Testis (tissue), 3 donors: Measurements from ENCODE around the gene REV1. TPM values are rescaled to one million over a fixed set of nuclear protein-coding genes. Genes with fewer than 3 reads are reported as not detected.

Experiments
- DNase-seq: peaks from one replicate; pipeline ENCODE4 v3.0.0-alpha.2; 2019
- H3K27ac ChIP-seq, 2 donors: fragments of 200-600 bp; sonication (generic); one replicate each; pipeline ENCODE4 v1.5.1; 2019
- H3K27me3 ChIP-seq: fragments of 200-600 bp; sonication (generic); one replicate; pipeline ENCODE4 v1.5.1; 2019
- H3K36me3 ChIP-seq: fragments of 200-600 bp; sonication (generic); one replicate; pipeline ENCODE4 v1.5.1; 2017; ENCODE audit warnings: low read depth; ENCODE audit errors: missing control alignments
- H3K4me1 ChIP-seq: fragments of 200-600 bp; sonication (generic); one replicate; pipeline ENCODE4 v1.5.1; 2019
- H3K4me3 ChIP-seq, 2 donors: fragments of 200-600 bp; sonication (generic); one replicate each; pipeline ENCODE4 v1.5.1; 2017 to 2019
- H3K9me3 ChIP-seq: fragments of 200-600 bp; sonication (generic); one replicate; pipeline ENCODE4 v1.5.1; 2017
- POLR2A ChIP-seq: fragments of 450-650 bp; IDR thresholded peaks from one replicate; pipeline ENCODE4 v1.6.1; 2017; ENCODE audit warnings: antibody characterized with exemption, mild to moderate bottlenecking, moderate library complexity
- WGBS, 2 donors: methylation state at CpG; one replicate each; pipeline ENCODE4 v1.1.5; 2018; 5-methylcytosine and 5-hydroxymethylcytosine counted together
- intact Hi-C: fragments of 100-400 bp; cut with DNase I; formaldehyde crosslinking; loops from one replicate; pipeline ENCODE4 v1.15.1; 2023; ENCODE audit warnings: low total_unique reads
- polyA plus RNA-seq: library from polyadenylated mRNA; stranded (reverse); fragments of 350-450 nt; fragmentation: Illumina TruSeq; extraction: RNeasy Lipid Tissue Mini Kit (QIAGEN cat#74804); gene quantifications from one replicate; pipeline ENCODE4 v1.2.3, GENCODE V29; 2014; ENCODE audit warnings: low read depth, low replicate concordance; ENCODE audit not compliant: insufficient read depth
- total RNA-seq, 2 donors: library from RNA; depleted of rRNA; stranded (reverse); fragments of >200 nt; gene quantifications; one replicate each; pipeline ENCODE4 v1.2.3, GENCODE V29; 2016
- TF ChIP-seq, protein P1 (sequence below), 3 experiments: fragments of 450-650 bp in 2 of 3; fragments of 200-600 bp in 1 of 3; sonication (generic) in 1 of 3; IDR thresholded peaks; one replicate each; pipeline ENCODE4 v1.5.1; 2016 to 2019; ENCODE audit warnings: antibody characterized with exemption in 3 of 3, mild to moderate bottlenecking in 2 of 3, moderate library complexity in 1 of 3

REV1 gene
- total and polyA plus RNA-seq, 3 donors from 2014 or later, result 34.9 to 79.5 (median 73.5) TPM

- Histone ChIP-seq H3K4me1 (peaks cover 61% of the 10 kb centered on the region), H3K4me3 (no peak overlapping the region), H3K9me3 (no peaks in the 10 kb centered on the region), H3K27me3 (no peaks in the 10 kb centered on the region), H3K27ac (no peak overlapping the region), H3K36me3 (no peaks in the 10 kb centered on the region)
- intact Hi-C loops, result no loop called here
- DNase-seq, result no peak
- 50 to 54% methylated on average over 1 of the region's 1 CpG for WGBS, 2 donors
- no peak for TF ChIP-seq POLR2A
- TF ChIP-seq, protein P1, sequence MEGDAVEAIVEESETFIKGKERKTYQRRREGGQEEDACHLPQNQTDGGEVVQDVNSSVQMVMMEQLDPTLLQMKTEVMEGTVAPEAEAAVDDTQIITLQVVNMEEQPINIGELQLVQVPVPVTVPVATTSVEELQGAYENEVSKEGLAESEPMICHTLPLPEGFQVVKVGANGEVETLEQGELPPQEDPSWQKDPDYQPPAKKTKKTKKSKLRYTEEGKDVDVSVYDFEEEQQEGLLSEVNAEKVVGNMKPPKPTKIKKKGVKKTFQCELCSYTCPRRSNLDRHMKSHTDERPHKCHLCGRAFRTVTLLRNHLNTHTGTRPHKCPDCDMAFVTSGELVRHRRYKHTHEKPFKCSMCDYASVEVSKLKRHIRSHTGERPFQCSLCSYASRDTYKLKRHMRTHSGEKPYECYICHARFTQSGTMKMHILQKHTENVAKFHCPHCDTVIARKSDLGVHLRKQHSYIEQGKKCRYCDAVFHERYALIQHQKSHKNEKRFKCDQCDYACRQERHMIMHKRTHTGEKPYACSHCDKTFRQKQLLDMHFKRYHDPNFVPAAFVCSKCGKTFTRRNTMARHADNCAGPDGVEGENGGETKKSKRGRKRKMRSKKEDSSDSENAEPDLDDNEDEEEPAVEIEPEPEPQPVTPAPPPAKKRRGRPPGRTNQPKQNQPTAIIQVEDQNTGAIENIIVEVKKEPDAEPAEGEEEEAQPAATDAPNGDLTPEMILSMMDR (IDR thresholded peaks at IDR 0.05), result no peak
Observed at GRCh38 chr2:99481941-99482340, 7.9 kb downstream of the REV1 start.

DNA sequence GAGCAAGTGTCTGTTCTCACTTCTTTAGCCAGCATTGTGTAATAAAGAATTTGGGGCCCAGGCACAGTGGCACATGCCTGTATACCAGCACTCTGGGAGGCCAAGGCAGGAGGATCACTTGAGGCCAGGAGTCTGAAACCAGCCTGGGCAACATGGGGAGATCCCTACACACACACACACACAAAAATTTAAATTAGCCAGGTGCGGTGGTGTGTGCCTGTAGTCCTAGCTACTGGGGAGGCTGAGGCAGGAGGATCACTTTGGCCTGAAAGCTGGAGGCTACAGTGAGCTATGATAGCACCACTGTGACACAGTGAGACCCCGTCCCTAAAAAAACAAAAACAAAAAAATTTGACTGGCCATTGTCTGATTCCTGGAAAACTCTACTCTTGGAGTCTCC lies 8.3 kb downstream of the REV1 start:
- no peaks in the 10 kb centered on the region for H3K9me3 ChIP-seq
- no peak for DNase-seq
- H3K27me3 ChIP-seq, result no peaks in the 10 kb centered on the region
- TF ChIP-seq, protein P1 (IDR thresholded peaks at IDR 0.05), result no peak
- TF ChIP-seq POLR2A, result no peak
- peak overlapping the region in 1 of 2 donors; percentile 12 for H3K27ac ChIP-seq
- no peaks in the 10 kb centered on the region for H3K36me3 ChIP-seq
- no peak overlapping the region for H3K4me3 ChIP-seq
- peaks cover 57% of the 10 kb centered on the region for H3K4me1 ChIP-seq
- WGBS, 2 donors, result 87 to 100% methylated on average over 2 of the region's 2 CpGs
- intact Hi-C loops, result no loop called here

DNA sequence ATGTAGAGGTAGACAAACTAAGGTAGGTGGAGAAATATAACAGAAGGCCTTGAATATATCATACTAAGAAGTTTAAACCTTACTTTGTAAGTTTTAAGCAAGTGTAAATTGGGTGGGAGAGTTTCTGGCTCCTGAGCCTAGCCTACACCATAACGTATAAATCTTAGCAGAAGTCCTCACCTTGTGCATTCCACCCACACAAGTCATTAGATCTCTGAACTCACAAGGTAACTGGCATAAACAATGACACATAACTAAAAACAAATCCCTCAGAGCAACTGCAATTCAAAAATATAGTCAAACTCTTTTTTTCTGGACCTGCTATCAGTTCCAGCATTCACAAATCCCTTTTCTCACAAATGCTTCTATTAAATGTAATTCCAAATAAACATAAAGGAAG lies 9.4 kb downstream of the REV1 start:
- H3K4me3 ChIP-seq, result no peak overlapping the region
- 63 to 65% methylated on average over 1 of the region's 1 CpG for WGBS, 2 donors
- H3K27me3 ChIP-seq, result no peaks in the 10 kb centered on the region
- peak overlapping the region in 1 of 2 donors; percentile 10 for H3K27ac ChIP-seq
- intact Hi-C loops, result no loop called here
- H3K4me1 ChIP-seq, result peaks cover 54% of the 10 kb centered on the region
- H3K9me3 ChIP-seq, result no peaks in the 10 kb centered on the region
- DNase-seq, result no peak
- no peaks in the 10 kb centered on the region for H3K36me3 ChIP-seq
- no peak for TF ChIP-seq POLR2A
- TF ChIP-seq, protein P1 (IDR thresholded peaks at IDR 0.05), result no peak

DNA sequence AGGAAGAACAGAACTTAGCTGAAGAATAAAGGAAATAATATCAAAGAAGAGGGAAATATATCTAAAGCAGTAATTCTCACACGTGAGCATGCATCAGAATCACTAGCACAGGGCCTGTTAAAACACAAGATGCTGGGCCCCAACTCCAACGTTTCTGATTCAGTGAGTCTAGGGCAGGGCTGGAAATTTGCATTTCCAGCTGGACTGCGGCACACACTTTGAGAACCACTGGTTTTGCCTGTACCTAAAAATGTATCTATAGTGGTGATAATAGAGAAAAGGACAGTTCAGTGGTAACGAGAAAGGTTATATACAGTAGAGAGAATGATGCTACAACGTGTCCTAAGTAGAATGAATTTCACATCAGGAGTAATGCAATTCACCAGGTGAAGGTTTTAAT lies 11.2 kb downstream of the REV1 start:
- DNase-seq, result no peak
- H3K36me3 ChIP-seq, result no peaks in the 10 kb centered on the region
- WGBS, 2 donors, result 53 to 63% methylated on average over 5 of the region's 5 CpGs
- peak overlapping the region in 1 of 2 donors; percentile 5 for H3K27ac ChIP-seq
- TF ChIP-seq POLR2A, result no peak
- TF ChIP-seq, protein P1 (IDR thresholded peaks at IDR 0.05), result no peak
- intact Hi-C loops, result no loop called here
- H3K27me3 ChIP-seq, result no peaks in the 10 kb centered on the region
- no peaks in the 10 kb centered on the region for H3K9me3 ChIP-seq
- peaks cover 56% of the 10 kb centered on the region for H3K4me1 ChIP-seq
- no peak overlapping the region for H3K4me3 ChIP-seq

GRCh38 chr2:99477054-99477453 lies 12.8 kb downstream of the REV1 start:
- no peak for DNase-seq
- H3K4me1 ChIP-seq, result peaks cover 65% of the 10 kb centered on the region

More at GRCh38 chr2:99477054-99477453, 12.8 kb downstream of the REV1 start:
- Histone ChIP-seq H3K27me3 (no peaks in the 10 kb centered on the region), H3K36me3 (no peaks in the 10 kb centered on the region), H3K27ac (no peak overlapping the region), H3K9me3 (no peaks in the 10 kb centered on the region), H3K4me3 (no peak overlapping the region)
- no peak for TF ChIP-seq POLR2A
- TF ChIP-seq, protein P1 (IDR thresholded peaks at IDR 0.05), result no peak
- intact Hi-C loops, result no loop called here
- 92% methylated on average over 6 of the region's 6 CpGs for WGBS, 2 donors
